ENCODE data around the gene TSPAN10.
"Not testable (repeated sequence)": the region's sequence is repeated elsewhere in the genome, so short reads cannot be mapped to it uniquely, and the experiment has no call there.

TSPAN10 gene

DNA sequence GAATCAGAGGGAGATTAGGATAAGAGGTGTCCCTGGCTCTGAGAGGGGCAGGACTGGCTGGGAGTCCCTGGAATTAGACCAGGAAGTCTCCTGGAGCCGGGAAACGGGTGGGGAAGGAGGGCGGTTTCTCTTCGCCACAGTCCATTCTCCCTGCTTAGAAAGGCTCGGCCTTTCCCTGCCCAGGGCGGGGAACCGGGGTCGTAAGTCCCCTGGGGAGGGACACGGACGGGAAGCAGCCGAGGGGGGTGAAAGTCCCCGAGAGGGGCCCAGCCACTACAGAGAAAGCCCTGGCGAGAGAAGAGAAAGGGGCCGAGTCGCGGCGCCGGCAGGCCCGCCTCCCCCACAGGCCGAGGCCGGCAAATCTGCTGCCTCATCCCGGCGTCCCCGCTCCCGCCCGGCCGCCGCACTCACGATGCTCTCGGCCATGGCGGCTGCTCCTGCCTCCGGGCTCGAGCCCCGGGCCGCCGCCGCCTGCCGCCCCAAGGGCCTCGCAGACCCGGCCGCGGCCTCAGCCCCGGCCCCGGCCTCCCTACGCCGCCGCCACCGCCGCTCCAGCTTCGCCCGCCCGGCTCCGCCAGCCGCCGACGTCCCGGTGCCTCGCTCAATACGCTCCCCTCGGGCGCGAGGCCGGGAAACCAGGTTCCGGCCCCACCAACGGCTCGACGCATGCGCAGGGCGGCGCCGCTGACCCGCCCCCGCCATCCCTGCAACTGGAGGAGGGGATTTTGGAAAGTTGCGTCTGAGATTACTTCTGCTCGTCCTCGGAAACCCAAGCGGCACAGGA, at the start of gene TSPAN10, which contains the start of gene NPLOC4:
TSS of gene TSPAN10 (plus strand) at position 692 of the 784 bp plus-strand sequence. CDS start 5,217 bp downstream, outside the sequence.
TSS of gene NPLOC4 (minus strand) at position 608 of the 784 bp plus-strand sequence. CDS start at position 426, 182 bp downstream.
- DNase-seq: peak; percentile 47 to 78 (median 72)

DNA sequence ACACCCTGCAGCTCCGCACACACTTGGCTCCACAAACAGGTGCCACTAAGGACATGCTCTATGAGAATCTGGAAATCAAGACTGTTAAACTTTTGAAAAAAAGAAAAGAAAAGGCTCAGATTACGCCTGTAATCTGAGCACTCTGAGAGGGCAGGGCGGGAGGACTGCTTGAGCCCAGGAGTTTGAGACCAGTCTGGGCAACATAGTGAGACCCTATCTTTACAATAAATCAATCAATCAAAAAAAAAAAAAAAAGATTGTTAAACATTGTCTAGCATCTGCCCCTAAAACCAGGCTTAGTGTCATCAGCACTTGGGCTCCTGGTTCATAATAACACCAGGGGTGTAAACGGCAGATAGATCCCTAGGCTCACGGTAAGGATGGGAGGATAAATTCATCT, 47.4 kb upstream of the TSPAN10 start:
- DNase-seq: no peak

DNA sequence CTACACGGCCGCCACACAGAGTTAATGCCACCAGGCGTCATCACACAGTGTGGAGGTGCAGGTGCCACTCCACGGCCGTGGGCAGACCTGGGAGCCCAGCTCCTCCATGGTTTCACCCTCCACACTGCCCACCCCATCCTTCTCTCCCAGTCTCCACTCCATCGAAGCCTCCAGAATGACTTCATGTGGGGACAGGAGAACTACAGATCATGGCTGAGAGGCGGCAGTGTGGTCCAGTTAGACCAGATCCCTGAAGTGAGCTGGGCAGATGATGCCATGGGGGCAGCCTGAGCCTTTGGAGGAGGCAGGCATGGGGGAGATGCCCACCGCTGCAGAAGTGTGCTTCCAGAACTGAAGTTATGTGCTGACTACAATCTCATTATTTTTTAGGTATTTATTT, 46.9 kb upstream of the TSPAN10 start:
- no peak for DNase-seq

DNA sequence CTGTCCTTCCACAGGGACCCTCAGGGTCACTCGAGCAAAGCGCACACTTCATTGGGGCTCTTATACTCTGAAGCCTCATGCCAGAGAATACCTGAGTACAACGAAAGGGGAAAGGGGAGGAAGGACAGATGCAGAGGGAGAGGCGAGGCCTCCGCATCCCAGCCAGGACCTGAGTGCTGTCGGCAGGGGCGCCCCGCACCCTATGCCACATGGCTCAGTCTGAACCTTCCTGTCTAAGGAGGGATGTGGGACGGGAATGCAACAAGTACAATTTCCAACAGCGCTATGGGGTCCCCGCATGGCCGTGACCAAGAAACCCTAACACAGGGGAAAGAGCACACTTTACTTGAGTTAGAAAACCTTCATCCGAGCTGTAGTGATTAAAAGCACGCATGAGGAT, 45.0 kb upstream of the TSPAN10 start:
- no peak for DNase-seq

DNA sequence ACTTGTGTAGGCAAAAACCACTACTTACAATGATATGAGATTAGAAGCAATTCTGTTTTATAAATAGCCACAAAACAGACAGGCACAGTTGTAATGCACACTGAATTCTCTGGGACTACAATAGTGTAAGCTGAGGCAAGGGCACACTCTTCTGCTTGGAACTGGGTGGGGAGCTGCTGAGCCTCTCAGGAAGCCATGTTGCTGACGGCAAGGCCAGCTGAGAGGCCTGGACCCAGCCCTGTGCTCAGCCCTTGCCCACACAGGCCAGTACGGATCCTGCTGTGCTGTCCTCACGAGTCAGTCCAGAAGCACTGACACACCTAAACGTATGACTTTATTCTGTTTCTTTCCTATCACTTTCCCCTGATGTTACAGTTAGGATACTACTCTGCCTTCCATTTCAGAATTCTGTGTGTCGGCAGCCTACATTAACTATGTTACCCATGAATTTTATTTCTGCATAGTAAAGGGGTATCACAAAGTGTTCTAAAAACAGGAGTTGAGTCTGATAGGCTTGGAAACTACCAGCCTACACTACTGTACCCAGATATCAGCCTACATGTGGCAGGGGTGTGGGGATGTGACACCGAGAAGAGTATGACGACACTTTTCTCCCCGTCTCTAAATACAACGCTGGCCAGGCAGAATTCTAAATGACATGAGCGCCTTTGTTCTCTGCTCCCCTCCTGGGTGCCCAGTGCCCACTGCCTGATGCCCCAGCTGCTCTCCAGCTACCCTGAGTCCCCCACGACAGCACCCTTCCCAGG, 43.7 kb upstream of the TSPAN10 start:
- no peak for DNase-seq

DNA sequence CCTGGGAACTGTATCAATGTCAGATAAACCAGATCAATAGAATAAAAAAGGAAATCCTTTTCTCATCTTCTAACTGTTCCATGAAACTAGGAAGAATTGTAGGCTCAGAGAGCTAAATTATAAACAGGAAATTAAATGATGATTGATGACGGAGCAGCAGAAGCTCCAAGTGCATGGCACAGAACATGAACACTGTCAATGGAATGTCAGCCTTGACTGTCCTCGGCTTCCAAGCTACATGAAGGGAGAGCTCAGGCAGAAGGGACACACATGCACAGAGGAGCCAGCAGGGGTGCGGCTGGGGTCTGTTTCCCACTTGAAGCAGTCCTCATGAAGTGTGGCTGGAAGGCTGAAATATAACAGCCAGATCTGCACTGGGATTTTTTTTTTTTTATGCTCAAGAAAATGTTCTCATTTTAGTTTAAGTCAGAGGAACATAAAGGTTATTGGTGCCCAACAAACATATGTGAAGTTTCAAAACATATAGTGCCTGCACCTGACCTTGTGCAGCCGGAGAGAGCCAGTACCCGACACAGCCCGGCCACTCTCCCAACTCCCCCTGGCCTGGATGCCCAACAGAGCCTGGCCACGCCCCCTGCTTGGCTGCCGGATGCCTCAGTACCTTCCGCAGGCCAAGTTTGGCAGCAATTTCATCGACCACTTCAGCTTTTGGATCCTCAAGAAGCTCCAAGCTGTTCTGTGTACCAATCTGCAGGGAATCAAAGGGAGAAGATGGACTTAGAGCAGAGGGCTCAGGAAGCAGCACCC, 37.1 kb upstream of the TSPAN10 start:
- DNase-seq: no peak

DNA sequence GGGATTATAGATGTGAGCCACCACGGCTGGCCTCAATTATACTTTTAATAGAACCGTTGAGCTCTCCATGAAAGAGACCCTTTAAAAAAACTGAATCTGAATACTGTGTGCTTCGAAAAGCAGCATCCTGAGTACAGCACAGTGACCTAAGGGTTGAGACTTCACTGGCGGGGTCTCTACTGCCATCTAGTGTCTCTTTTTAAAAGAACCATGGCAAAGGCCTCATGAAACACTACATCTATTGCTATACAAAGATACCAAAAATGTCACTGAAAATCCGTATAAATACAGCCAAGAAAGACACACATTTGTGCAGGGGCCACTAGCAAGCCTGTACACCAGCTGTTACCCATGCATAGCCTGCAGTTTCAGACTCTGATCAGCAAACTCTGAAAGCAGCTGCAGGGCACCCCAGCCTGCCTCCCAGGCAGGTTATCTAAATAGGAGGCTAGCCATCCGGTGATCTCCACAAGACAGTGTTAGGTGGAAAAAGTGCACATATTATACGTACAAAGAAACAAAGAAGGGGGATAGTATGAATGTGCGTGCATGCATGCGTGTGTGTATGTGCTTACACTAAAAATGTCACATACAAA, 35.4 kb upstream of the TSPAN10 start:
- no peak for DNase-seq

DNA sequence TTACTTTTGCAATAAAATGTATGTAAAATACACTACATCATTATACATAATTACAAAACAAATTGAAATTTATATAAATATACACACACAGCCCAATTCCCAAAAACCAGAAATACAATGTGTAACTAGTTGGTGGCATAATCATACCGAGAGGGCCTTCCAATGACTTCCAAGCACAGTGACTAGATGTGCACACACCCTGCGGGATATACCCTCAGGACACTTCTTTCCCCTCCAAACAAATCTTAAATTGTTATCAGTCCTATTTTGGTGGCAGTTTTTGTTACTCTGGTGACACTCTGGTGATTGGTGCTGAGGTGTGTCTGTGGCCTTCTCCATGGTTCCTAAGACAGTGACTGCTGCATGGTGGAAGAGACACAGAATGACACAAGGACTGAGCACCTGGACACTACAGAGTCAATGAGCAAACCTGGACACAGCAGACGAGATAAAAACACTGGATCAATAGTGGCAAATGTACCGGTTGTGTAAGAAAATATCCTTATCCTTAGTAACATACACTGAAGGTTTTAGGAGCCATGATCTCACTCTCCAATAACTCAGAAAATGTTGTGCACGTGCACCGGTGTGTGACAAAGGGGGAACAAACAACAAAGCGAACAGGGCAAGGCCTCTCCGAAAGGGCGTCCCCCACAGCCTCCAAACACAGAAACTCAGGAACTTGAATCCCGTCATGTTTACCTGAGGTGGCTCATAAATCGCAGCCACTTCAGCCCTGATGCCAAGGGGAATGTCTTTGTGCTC, 33.0 kb upstream of the TSPAN10 start:
- no peak for DNase-seq

DNA sequence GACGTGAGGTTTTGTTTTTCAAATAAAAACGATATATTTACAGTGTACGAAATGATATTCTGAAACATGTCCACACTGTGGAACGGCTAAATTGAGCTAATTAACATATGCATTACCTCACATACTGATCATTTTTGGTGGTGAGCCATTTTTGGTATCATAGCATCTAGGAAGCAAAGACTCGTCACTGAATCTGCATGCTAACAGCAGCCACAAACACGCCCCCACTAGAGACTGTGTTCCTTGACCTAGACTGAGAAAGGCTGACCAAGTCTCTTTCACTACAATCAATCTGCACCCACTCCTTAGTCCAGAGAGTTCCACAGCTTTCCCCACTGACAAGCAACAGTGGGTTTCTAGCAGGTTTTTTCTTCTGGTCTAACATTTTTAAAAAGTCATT, 29.6 kb upstream of the TSPAN10 start:
- DNase-seq: no peak

DNA sequence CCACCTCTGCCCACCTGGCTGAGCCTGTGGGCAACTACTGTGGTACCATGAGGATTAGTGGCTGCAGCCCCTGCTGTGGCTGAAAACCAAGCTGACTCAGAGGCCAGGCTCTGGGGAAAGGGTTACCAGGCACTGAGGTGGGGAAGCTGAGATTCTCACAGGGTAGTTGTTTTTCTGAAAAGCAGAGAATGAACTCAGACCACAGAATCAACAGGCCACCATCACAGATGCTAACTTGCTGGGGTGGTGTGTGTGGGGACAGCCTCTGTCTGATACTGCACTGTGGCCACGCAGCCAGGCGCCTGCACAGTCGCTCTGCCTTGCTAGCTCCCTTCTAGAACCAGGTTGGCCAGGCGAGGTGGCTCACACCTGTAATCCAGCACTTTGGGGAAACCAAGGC, 28.9 kb upstream of the TSPAN10 start:
- no peak for DNase-seq

DNA sequence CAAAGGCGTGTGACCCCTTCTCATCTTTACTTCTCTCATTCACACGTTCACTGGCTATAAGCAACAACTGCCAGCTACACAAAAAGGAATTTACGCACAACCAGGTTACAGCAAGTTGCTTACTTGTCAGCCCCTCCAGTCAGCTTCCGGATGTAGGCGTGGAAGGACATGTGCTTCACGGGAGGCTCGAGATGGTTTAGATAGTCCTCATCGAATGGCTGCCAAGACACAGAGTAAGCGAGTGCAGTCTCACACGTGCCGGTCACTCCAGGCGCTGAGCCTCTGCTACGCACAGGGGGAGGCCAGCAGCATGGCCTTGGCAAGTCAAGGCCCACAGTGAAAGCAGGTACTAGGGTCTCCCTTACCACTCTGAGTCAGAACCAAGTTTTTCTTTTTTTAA, 28.4 kb upstream of the TSPAN10 start:
- no peak for DNase-seq

DNA sequence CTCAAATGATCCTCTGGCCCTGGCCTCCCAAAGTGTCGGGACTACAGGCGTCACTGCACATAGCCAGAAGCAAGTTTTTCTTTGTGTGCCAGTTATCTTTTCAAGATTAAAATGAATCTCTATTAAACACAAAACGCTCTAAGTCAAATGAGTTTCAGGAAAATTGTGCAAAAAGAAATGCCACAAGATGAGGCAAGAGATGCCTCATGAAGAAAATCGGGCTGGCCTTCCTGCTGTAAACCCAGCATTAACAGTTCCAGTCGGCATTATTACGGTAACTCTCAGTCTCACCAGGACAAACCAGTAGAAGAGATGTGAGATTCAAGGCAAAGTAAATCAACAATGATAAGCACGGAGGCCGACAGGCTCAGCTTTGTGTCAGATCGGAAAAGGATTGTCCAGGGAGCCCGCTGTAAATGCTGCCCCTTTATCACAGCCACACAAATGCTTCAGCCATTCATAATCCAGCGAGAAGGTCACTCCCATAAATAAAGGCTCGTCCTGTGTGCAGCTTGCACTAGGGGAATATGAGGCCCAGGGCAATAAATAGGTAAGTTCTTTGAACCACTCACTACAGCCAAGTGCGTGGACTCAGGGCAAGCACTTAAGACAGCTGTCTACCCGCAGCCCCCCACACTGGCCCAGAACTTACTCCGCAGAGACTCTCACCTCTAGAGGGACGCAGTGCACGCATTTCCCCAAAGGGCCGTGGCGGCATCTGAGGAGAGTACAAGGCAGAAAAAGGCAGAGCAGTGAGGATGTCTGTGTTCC, 27.3 kb upstream of the TSPAN10 start:
- DNase-seq: no peak

DNA sequence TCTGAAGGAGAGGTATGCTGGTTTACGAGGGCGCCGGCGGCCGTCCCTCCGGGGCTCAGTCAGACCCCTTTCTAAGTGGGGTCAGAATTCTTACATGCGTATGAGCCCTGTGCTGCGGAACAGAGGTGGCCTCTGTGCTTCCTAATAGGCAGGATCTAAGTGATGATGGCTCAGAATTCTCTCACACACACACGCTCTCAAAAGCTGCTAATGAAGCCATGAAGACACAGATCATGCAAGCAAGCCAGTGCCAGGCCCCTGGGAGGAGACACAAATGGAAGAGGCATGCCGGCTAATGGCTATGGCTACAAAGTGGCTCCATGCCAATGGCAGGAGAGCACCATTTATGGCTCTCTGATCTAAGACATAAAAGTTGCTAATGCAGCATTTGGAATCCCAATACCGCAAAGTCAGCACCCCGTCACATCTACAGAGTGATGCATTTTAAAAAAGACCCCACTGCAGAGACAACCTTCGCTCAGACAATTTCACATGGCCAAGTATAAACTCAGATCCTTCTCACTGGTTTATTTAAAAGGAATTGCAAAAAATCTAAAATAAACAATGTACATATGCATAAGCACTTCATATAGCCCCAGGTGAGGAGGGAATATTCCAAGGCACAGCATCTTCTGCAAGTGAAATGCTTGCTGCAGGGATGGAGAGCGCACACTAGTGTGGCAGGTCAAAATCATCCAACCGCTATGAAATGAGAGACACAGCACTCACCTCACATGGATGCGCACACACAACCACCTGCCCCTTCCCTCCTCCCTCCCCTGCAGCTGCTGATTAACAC, 24.6 kb upstream of the TSPAN10 start:
- no peak for DNase-seq

DNA sequence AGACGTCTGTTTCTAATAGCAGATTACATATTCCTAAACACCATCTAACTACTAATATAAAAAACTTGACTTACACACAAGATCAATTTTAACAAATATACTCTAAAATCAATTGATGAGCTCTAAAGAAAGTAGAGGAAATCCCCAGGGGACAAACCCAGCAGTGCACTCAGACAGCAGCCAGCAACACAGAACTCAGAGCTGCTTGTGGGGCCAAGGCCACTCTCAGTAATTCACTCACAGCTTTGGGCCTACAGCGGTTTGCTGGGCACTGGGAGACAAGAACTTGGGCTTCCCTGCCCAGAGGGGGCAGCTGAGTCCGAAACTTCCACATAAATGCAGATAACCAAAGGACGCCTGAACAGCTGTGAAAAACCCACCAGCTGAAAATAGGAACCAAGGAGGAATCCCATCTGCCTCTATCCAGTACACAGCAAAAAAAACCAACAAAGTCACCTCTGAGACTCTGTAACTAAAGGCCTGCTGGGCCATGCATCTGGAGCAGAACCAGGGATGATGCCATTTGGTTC, 21.5 kb upstream of the TSPAN10 start:
- DNase-seq: no peak

DNA sequence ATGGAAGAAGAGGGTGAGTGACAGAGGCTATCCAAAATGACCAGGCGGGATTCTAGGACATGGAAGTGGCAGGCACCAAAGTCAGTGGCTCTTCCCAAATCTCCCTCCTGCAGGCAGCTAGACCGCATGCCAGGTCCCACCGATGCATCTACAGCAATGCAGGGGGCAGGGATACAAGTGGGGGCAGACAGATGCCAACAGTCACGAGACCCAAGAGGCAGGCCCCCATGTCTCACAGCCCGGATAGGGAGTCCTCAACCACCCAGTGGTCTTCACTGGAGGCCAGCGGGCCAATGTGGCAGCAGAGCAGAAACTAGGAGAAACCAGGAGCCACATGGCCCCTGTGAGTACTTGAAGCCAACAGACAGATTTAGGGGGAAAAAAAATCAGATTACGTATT, 20.1 kb upstream of the TSPAN10 start:
- DNase-seq: no peak

DNA sequence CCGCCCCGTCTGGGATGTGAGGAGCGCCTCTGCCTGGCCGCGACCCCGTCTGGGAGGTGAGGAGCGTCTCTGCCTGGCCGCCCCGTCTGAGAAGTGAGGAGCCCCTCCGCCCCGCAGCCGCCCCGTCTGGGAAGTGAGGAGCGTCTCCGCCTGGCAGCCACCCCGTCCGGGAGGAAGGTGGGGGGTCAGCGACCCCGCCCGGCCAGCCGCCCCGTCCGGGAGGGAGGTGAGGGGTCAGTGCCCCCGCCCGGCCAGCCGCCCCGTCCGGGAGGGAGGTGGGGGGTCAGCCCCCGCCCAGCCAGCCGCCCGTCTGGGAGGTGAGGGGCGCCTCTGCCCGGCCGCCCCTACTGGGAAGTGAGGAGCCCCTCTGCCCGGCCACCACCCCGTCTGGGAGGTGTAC, 18.7 kb upstream of the TSPAN10 start:
- DNase-seq: not testable (repeated sequence)

DNA sequence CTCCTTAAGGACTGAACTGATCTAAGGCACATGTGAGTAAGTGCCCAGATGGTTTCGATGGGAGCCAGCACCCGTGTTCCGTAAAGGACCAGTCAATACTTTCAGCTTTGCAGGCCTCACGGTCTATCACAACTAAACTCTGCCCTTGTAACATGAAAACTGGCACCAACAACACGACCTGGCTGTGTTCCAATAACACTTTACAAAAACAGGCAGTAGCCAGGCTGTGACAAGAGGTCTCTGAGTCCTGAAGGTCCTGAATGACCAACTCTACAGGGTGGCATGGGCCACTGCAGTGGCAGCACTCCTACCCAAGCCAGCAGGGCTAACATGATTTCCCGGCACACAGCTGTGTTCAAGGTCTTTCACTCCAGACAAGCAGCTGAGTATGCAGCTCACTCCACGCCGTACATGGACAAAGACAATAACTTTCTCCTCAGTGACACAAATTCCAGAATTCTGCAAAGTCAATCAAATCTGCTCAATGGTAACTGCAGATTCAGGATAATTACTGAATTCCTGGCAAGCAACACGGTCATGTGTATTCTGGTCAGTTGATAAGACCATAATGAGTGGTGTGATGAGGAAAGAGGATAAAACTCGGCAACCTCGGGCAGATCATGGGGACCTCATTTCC, 15.4 kb upstream of the TSPAN10 start:
- DNase-seq: no peak

DNA sequence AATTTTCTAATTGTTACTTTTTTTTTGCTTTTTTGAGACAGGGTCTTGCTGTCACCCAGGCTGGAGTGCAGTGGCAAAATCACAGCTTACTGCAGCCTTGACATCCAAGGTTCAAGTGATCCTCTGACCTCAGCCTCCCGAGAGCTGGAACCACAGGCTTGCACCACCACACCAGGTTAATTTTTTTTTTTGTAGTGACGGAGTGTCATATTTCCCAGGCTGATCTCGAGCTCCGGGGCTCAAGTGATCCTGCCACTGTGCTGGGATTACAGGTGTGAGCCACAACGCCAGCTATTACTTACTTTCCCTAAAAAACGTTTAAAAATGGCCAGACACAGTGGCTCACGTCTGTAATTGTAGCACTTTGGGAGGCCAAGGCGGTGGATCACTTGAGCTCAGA, 6.7 kb upstream of the TSPAN10 start:
- no peak for DNase-seq

DNA sequence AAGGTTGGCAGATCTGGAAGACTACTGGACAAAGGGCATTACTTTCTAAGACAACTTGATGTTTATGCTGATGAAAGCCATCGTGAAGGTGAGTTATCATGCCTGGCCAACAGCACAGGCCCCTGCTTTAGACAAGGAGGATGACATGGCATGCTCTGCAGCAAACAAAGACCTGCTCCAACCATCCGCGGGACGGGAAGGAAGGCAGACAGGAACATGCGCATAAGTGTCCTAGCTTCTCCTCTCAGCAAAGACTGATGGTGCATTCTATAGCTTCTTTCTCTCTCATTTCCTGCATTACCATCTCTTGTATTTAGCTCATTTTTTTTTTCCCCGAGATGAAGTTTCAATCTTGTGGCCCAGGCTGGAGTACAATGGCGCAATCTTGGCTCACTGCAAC, 5.5 kb upstream of the TSPAN10 start:
- DNase-seq: no peak

DNA sequence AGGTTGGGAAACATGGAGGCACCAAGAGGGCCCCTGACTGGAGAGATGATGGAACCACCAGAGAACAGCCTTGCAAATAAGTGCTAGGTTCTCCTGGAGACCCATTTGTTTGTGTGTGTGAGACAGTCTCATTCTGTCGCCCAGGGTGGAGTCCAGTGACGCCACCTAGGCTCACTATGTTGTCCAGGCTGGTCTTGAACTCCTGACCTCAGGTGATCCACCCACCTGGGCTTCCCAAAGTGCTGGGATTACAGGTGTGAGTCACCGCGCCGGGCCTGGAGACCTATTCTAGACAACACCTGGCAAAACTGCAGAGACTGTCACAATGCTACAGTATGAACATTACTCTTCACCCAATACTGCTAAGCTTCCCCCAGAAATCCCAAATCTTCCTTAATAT, 1.6 kb upstream of the TSPAN10 start:
- no peak for DNase-seq
